ENCODE data around the gene ZMYM5.

Gene ZMYM5

DNA sequence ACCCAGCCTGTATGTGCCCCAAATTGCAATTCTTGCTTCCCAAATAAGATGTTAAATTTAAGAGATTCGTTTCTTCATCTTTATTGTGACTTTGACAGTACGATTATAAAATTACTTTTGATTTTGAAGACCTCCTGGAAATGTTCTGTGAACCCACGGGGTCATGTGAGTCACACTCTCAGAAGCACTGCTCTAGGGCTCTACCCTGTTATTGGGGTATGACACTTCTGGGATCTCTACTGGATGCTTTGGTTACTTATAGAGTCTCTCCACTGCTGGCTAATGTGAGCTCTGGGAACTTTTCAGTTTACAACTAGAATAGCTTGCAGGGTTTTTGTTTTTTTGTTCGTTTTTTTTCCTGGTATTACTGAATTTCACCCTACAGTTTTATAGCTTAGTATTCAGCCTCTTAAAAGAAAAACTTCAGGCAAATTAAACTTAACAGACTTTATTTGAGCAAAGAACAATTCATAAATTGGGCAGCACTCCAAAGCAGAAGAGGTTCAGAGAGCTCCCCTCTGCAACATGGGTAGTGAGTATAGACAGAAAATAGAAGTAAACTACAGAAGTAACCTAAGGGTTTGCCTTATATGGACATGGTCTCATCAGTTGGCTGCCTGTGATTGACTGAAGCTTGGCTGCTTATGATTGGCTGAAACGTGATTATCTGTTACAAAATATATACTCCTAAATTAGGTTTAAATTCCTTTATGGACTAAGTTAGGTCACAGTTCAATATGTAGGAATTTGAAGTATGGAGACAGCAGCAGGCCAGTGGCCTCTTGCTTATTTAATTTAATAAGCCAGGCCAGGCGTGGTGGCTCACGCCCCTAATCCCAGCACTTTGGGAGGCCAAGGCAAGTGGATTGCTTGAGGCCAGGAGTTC, 52.2 kb downstream of the ZMYM5 start:
- DNase-seq (ENCODE audit: low read depth, low spot score) = no peak
- TF ChIP-seq CTCF (IDR thresholded peaks at IDR 0.05; ENCODE audit: insufficient read depth, low read length, missing control alignments) = no peak
- ChIA-PET POLR2A (no interaction called here), CTCF (interaction anchor here (0.6 kb wide), 1 partner anchor 76 kb away, joined by 3 read pairs; no protein-coding TSS in a partner anchor)
- no peak overlapping the region for H3K4me3 ChIP-seq (ENCODE audit: low read depth, low read length)

DNA sequence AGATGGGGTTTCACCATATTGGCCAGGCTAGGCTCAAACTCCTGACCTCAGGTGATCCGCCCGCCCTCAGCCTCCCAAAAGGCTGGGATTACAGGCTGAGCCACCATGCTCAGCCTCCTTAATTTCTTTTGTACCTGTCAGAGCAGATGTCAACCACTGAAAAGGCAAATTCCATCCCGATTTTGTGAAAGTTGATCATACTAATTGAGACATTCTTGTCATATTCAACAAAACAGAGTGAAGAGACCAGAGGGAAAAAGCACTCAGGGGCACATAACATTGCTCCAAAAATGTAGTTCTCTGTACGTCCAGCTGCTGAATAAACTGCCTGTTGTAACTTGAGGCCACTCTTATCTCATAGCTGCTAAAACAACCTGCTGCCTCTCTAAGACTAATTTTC, 53.3 kb downstream of the ZMYM5 start:
- no peak overlapping the region for H3K4me3 ChIP-seq (ENCODE audit: low read depth, low read length)
- CTCF ChIA-PET = no interaction called here
- DNase-seq (ENCODE audit: low read depth, low spot score) = no peak
- no peak for TF ChIP-seq CTCF (IDR thresholded peaks at IDR 0.05; ENCODE audit: insufficient read depth, low read length, missing control alignments)
- POLR2A ChIA-PET = no interaction called here

GRCh38 chr13:19805765-19806164, 57.7 kb downstream of the ZMYM5 start:
- DNase-seq (ENCODE audit: low read depth, low spot score) = no peak
- no peak for TF ChIP-seq CTCF (IDR thresholded peaks at IDR 0.05; ENCODE audit: insufficient read depth, low read length, missing control alignments)
- ChIA-PET CTCF (no interaction called here), POLR2A (no interaction called here)
- H3K4me3 ChIP-seq (ENCODE audit: low read depth, low read length) = no peak overlapping the region

DNA sequence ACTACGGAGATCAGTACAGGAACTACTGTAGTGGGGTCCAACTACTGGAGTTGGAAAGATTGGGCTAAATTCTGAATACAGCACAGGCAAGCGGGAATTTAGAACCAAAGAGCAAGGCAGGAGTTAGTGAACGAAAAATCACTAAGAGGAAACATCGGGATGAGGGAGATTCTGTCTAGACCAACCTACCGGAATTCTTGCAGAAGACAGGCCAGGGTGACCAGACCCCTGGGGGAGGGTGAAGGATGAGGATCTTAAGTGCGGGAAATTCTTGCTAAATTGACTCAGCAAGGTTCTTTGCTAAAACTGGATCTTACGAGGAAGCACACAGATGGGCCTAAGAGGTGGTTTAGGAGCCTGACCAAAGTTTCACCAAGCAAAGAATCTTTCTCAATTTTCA, 67.5 kb downstream of the ZMYM5 start:
- ChIA-PET CTCF (no interaction called here), POLR2A (no interaction called here)
- no peak overlapping the region for H3K4me3 ChIP-seq (ENCODE audit: low read depth, low read length)
- DNase-seq (ENCODE audit: low read depth, low spot score) = no peak
- no peak for TF ChIP-seq CTCF (IDR thresholded peaks at IDR 0.05; ENCODE audit: insufficient read depth, low read length, missing control alignments)

GRCh38 chr13:19794631-19795030, 68.8 kb downstream of the ZMYM5 start:
- TF ChIP-seq CTCF (IDR thresholded peaks at IDR 0.05; ENCODE audit: insufficient read depth, low read length, missing control alignments) = no peak
- DNase-seq (ENCODE audit: low read depth, low spot score) = no peak
- ChIA-PET CTCF (no interaction called here), POLR2A (no interaction called here)
- H3K4me3 ChIP-seq (ENCODE audit: low read depth, low read length) = no peak overlapping the region

GRCh38 chr13:19791953-19792537, 71.4 kb downstream of the ZMYM5 start:
- CTCF ChIA-PET = no interaction called here
- TF ChIP-seq CTCF (IDR thresholded peaks at IDR 0.05; ENCODE audit: insufficient read depth, low read length, missing control alignments) = no peak
- no peak for DNase-seq (ENCODE audit: low read depth, low spot score)
- H3K4me3 ChIP-seq (ENCODE audit: low read depth, low read length) = no peak overlapping the region
- POLR2A ChIA-PET = no interaction called here

GRCh38 chr13:19782727-19783682, 80.4 kb downstream of the ZMYM5 start, which contains the start of gene PSPC1:
PSPC1 (minus strand) TSS chr13:19782945; CDS start chr13:19782757, 188 bp downstream.
- POLR2A ChIA-PET = interaction anchor here (1.0 kb wide), 1 partner anchor 10 kb away, joined by 3 read pairs; no protein-coding TSS in a partner anchor

More at GRCh38 chr13:19782727-19783682, 80.4 kb downstream of the ZMYM5 start, which contains the start of gene PSPC1:
- CTCF ChIA-PET = interaction anchor here (0.6 kb wide), 1 partner anchor 15 kb away, joined by 3 read pairs; no protein-coding TSS in a partner anchor
- peak within 1 kb of the TSS; percentile 92 for H3K4me3 ChIP-seq (ENCODE audit: low read depth, low read length)
- peak; percentile 51 for DNase-seq (ENCODE audit: low read depth, low spot score)
